Measurements from ENCODE around the gene EPAS1.

The EPAS1 gene

DNA sequence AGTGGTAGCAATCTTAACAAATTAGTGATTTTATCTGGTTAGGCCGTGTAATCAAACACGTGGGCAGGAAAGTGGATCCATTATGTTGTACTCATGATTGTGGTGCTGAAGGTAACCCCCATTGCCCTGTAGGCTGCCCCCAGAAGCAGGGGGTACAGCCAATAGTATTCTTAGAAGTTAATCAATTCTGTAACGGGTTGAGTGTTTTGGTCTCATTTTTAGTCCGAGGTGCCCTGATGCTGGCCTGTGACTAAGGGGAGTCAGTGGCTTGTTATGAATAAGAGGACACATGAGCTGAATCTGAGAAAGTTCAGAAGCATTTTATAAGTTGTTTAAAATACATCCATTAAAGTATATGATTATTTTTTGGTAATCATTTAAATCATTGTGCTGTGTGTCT, 8.6 kb downstream of the EPAS1 start:
- Histone ChIP-seq H3K4me1 (peaks cover 17% of the 10 kb centered on the region), H3K9me3 (no peaks in the 10 kb centered on the region; the same call in 1 of the 2 replicates), H3K27me3 (peaks cover 13% of the 10 kb centered on the region), H3K4me3 (ENCODE audit: low read depth, low read length) (no peak overlapping the region), H3K36me3 (no peaks in the 10 kb centered on the region)
- DNase-seq = no peak
- TF ChIP-seq, protein P1, sequence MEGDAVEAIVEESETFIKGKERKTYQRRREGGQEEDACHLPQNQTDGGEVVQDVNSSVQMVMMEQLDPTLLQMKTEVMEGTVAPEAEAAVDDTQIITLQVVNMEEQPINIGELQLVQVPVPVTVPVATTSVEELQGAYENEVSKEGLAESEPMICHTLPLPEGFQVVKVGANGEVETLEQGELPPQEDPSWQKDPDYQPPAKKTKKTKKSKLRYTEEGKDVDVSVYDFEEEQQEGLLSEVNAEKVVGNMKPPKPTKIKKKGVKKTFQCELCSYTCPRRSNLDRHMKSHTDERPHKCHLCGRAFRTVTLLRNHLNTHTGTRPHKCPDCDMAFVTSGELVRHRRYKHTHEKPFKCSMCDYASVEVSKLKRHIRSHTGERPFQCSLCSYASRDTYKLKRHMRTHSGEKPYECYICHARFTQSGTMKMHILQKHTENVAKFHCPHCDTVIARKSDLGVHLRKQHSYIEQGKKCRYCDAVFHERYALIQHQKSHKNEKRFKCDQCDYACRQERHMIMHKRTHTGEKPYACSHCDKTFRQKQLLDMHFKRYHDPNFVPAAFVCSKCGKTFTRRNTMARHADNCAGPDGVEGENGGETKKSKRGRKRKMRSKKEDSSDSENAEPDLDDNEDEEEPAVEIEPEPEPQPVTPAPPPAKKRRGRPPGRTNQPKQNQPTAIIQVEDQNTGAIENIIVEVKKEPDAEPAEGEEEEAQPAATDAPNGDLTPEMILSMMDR (IDR thresholded peaks at IDR 0.05; ENCODE audit: low read depth, low read length) = no peak

DNA sequence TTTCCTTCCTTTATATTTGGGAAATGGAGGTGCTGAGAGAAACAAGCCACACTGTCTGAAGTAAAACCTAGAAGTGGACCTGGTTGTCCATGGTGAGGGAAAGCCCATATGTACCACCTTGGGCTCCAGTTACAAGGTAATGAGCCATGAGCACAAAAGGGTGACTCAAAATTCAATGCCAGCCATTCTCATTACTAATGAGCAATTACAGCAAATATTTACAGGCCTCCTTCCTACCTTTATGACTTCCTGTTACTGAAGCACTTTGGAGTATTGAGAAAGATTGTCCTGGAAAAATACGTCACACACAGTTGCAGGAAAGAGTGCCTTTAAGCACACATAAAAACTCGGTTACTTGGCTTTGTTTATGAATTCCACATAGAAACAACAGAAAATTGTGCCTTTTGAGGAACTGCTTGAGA, 9.1 kb downstream of the EPAS1 start:
- Histone ChIP-seq H3K4me1 (peaks cover 17% of the 10 kb centered on the region), H3K4me3 (ENCODE audit: low read depth, low read length) (no peak overlapping the region), H3K27me3 (0 out of 2 replicates have a peak, but pooled peaks cover 7% of the 10 kb centered on the region), H3K36me3 (no peaks in the 10 kb centered on the region), H3K9me3 (no peaks in the 10 kb centered on the region; the same call in 1 of the 2 replicates)
- TF ChIP-seq, protein P1 (IDR thresholded peaks at IDR 0.05; ENCODE audit: low read depth, low read length) = no peak
- no peak for DNase-seq

- no peaks in the 10 kb centered on the region; the same call in 1 of the 2 replicates for H3K9me3 ChIP-seq
- TF ChIP-seq, protein P1 (IDR thresholded peaks at IDR 0.05; ENCODE audit: low read depth, low read length) = no peak
- H3K4me3 ChIP-seq (ENCODE audit: low read depth, low read length) = no peak overlapping the region
- DNase-seq = no peak
- H3K36me3 ChIP-seq = no peaks in the 10 kb centered on the region
- H3K4me1 ChIP-seq = peaks cover 17% of the 10 kb centered on the region
- 0 out of 2 replicates have a peak, but pooled peaks cover 2% of the 10 kb centered on the region for H3K27me3 ChIP-seq
These were observed 9.9 kb downstream of the EPAS1 start for GRCh38 chr2:46306988-46307655.

- TF ChIP-seq, protein P1 (IDR thresholded peaks at IDR 0.05; ENCODE audit: low read depth, low read length) = no peak
- Histone ChIP-seq H3K9me3 (no peaks in the 10 kb centered on the region; the same call in 1 of the 2 replicates), H3K27me3 (no peaks in the 10 kb centered on the region), H3K4me3 (ENCODE audit: low read depth, low read length) (no peak overlapping the region), H3K36me3 (no peaks in the 10 kb centered on the region), H3K4me1 (peaks cover 17% of the 10 kb centered on the region)
- no peak for DNase-seq
These were observed 10.9 kb downstream of the EPAS1 start for GRCh38 chr2:46308081-46308480.

- no peak for DNase-seq
- Histone ChIP-seq H3K36me3 (no peaks in the 10 kb centered on the region), H3K4me3 (ENCODE audit: low read depth, low read length) (no peak overlapping the region), H3K27me3 (no peaks in the 10 kb centered on the region), H3K4me1 (peaks cover 17% of the 10 kb centered on the region), H3K9me3 (no peaks in the 10 kb centered on the region; the same call in 1 of the 2 replicates)
- TF ChIP-seq, protein P1 (IDR thresholded peaks at IDR 0.05; ENCODE audit: low read depth, low read length) = no peak
These were observed 11.4 kb downstream of the EPAS1 start for GRCh38 chr2:46308629-46309028.
